Transverse colon (tissue), 4 donors: Measurements from ENCODE around the gene ATP11A.

ENCODE experiments used
- CTCF ChIP-seq, 5 experiments: fragments of 200-600 bp in 3 of 5; fragments of 450-650 bp in 2 of 5; sonication (generic) in 3 of 5; IDR thresholded peaks; 1 replicate in 2 of 5; 2 replicates in 3 of 5; pipeline ENCODE4 v1.5.1; 2016 to 2017; ENCODE audit warnings: antibody characterized with exemption in 5 of 5, inconsistent platforms in 3 of 5, mild to moderate bottlenecking in 2 of 5, moderate library complexity in 1 of 5
- EP300 ChIP-seq: sonication (generic); formaldehyde crosslinking; IDR thresholded peaks from one replicate; pipeline ENCODE4 v1.6.1; 2017; ENCODE audit warnings: antibody characterized with exemption, low read depth
- POLR2A ChIP-seq: fragments of 450-650 bp; IDR thresholded peaks from one replicate; pipeline ENCODE4 v1.6.1; 2016; ENCODE audit warnings: antibody characterized with exemption, mild to moderate bottlenecking, moderate library complexity
- POLR2AphosphoS5 ChIP-seq, 3 donors: sonication (generic); formaldehyde crosslinking; IDR thresholded peaks; one replicate each; pipeline ENCODE4 v1.6.1; 2016; ENCODE audit warnings: antibody characterized with exemption in 3 of 3

- TF ChIP-seq POLR2AphosphoS5 (IDR thresholded peaks at IDR 0.05) (no peak), CTCF (IDR thresholded peaks at IDR 0.05) (no peak), EP300 (no peak), POLR2A (no peak)
These were observed 101.2 kb downstream of the ATP11A start for GRCh38 chr13:112790735-112791641.
